Lung (tissue), 12 donors: ENCODE results near the gene FHDC1. TPM values are rescaled to one million over a fixed set of nuclear protein-coding genes. Genes with fewer than 3 reads are reported as not detected.

Experiments
- ATAC-seq: fragments of 200-7000 bp; cut with Tn5 transposase; one replicate; pipeline ENCODE4 v1.9.1; 2020; ENCODE audit warnings: moderate number of reproducible peaks; ENCODE audit not compliant: insufficient read depth, low FRiP score
- DNase-seq, 3 donors: peaks; one replicate each; pipeline ENCODE4 v3.0.0-alpha.2; 2013 to 2017
- H3K27ac ChIP-seq, 2 donors: one replicate each; pipeline ENCODE4 v1.5.1; 2013; ENCODE audit warnings: mild to moderate bottlenecking in 2 of 2, moderate library complexity in 2 of 2, control low read depth in 1 of 2, inconsistent platforms in 1 of 2, low read depth in 1 of 2, low read length in 1 of 2
- H3K27me3 ChIP-seq, 3 donors: one replicate each; pipeline ENCODE4 v1.5.1; 2013; ENCODE audit warnings: low read length in 2 of 3; ENCODE audit not compliant: control insufficient read depth in 3 of 3, insufficient read depth in 3 of 3
- H3K36me3 ChIP-seq, 4 donors: one replicate each; pipeline ENCODE4 v1.5.1; 2013; ENCODE audit warnings: low read length in 4 of 4, mild to moderate bottlenecking in 1 of 4, moderate library complexity in 1 of 4; ENCODE audit not compliant: control insufficient read depth in 4 of 4, insufficient read depth in 4 of 4
- H3K4me1 ChIP-seq, 5 donors: one replicate each; pipeline ENCODE4 v1.5.1; 2013; ENCODE audit warnings: low read length in 5 of 5, mild to moderate bottlenecking in 2 of 5, moderate library complexity in 1 of 5; ENCODE audit not compliant: control insufficient read depth in 5 of 5, insufficient read depth in 5 of 5
- H3K4me3 ChIP-seq: one replicate; pipeline ENCODE4 v1.5.1; 2013; ENCODE audit warnings: mild to moderate bottlenecking, control low read depth, moderate library complexity
- H3K9ac ChIP-seq, 2 donors: one replicate each; pipeline ENCODE4 v1.5.1; 2013; ENCODE audit warnings: low read length in 2 of 2, control low read depth in 1 of 2; ENCODE audit not compliant: insufficient read depth in 1 of 2
- H3K9me3 ChIP-seq, 4 donors: one replicate each; pipeline ENCODE4 v1.5.1; 2013; ENCODE audit warnings: low read length in 3 of 4, mild to moderate bottlenecking in 1 of 4, moderate library complexity in 1 of 4; ENCODE audit not compliant: control insufficient read depth in 4 of 4, insufficient read depth in 3 of 4
- CTCF ChIP-seq: IDR thresholded peaks from 2 replicates; pipeline ENCODE4 v1.5.1; 2012; ENCODE audit warnings: mild to moderate bottlenecking; ENCODE audit errors: control extremely low read depth, extremely low read depth
- WGBS, 2 donors: extraction: QIAGEN DNeasy Blood & Tissue Kit; methylation state at CpG; one replicate each; pipeline ENCODE4 v1.1.7; 2013; 5-methylcytosine and 5-hydroxymethylcytosine counted together
- polyA plus RNA-seq, 2 donors: library from polyadenylated mRNA; stranded (reverse); fragments of 200-250 nt; gene quantifications; one replicate each; pipeline ENCODE4 v1.2.1, GENCODE V29; 2013
- total RNA-seq, 2 donors: library from RNA; depleted of rRNA in 1 of 2; stranded (reverse); fragments of >200 nt in 1 of 2; gene quantifications; one replicate each; pipeline ENCODE4 v1.2.1, GENCODE V29; 2014 to 2021
- donor health status: control.
- donor health status: control.
- donor health status: Bipolar disorder and iron deficiency.
- donor health status: healthy.
- donor health status: DM: yes; HTN: yes; CAD: no.

The FHDC1 gene
- total and polyA plus RNA-seq, 4 donors: 4.3 to 27.2 (median 17.3) TPM

GRCh38 chr4:153013202-153013977 lies 77.3 kb downstream of the FHDC1 start:
- WGBS, 2 donors: 71 to 72% methylated on average over 5 of the region's 5 CpGs
- Histone ChIP-seq H3K4me3 (no peak overlapping the region), H3K4me1 (peaks cover 0 to 18% (median 0%) of the 10 kb centered on the region in 5 donors), H3K27me3 (no peaks in the 10 kb centered on the region), H3K36me3 (no peaks in the 10 kb centered on the region), H3K9ac (no peak overlapping the region), H3K27ac (no peak overlapping the region), H3K9me3 (peaks cover 0 to 2% (median 0%) of the 10 kb centered on the region in 4 donors)
- ATAC-seq: no peak
- TF ChIP-seq CTCF: no peak
- DNase-seq: peak; percentile 51 to 74 (median 73)

- ATAC-seq: no peak
- peak in 1 of 3 donors; percentile 10 for DNase-seq
These were observed 78.3 kb downstream of the FHDC1 start for GRCh38 chr4:153014460-153014859.

DNA sequence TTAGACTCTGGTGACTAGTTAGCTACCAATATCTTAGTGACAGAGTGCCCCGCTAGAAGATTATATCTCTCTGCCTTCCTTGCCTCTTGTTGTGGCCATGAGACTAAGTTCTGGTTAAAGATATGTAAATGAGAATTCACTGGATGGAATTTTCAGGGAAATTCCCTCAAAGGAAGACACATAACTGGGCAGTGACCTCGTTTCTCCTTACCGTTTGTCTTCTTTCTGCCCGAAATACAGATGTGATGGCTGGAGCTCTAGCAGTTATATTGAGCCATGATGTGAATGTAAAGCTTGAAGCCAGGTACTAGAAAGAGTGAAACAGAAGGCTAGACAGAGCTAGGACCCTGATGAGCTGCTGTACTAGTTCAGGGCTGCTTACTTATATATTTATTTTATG lies 80.5 kb downstream of the FHDC1 start:
- Histone ChIP-seq H3K9me3 (peaks cover 0 to 2% (median 0%) of the 10 kb centered on the region in 4 donors), H3K27me3 (no peaks in the 10 kb centered on the region), H3K4me1 (peaks cover 0 to 13% (median 0%) of the 10 kb centered on the region in 5 donors), H3K27ac (no peak overlapping the region), H3K4me3 (no peak overlapping the region), H3K9ac (no peak overlapping the region), H3K36me3 (no peaks in the 10 kb centered on the region)
- no peak for TF ChIP-seq CTCF
- 81 to 94% methylated on average over 4 of the region's 4 CpGs for WGBS, 2 donors
- ATAC-seq: no peak
- no peak for DNase-seq

More at GRCh38 chr4:153014460-153014859, 78.3 kb downstream of the FHDC1 start:
- peaks cover 0 to 16% (median 0%) of the 10 kb centered on the region in 5 donors for H3K4me1 ChIP-seq
- H3K9me3 ChIP-seq: peaks cover 0 to 2% (median 0%) of the 10 kb centered on the region in 4 donors
- H3K4me3 ChIP-seq: no peak overlapping the region
- H3K36me3 ChIP-seq: no peaks in the 10 kb centered on the region
- TF ChIP-seq CTCF: no peak
- H3K9ac ChIP-seq: no peak overlapping the region
- no peaks in the 10 kb centered on the region for H3K27me3 ChIP-seq
- H3K27ac ChIP-seq: no peak overlapping the region
